ACC112 (cell line): ENCODE measurements around the gene DPH1.
"Not testable (repeated sequence)": the region's sequence is repeated elsewhere in the genome, so short reads cannot be mapped to it uniquely, and the experiment has no call there.

Source experiments
- H2AFZ ChIP-seq: fragments of 200-600 bp; sonication (generic); one replicate; pipeline ENCODE4 v1.6.0; 2017; ENCODE audit warnings: antibody characterized with exemption, low read length; ENCODE audit not compliant: unreplicated experiment
- H3K27ac ChIP-seq: fragments of 200-600 bp; sonication (generic); 2 replicates; pipeline ENCODE4 v1.5.1; 2014; ENCODE audit warnings: low read depth, mild to moderate bottlenecking, antibody characterized with exemption, low read length, moderate library complexity
- H3K27me3 ChIP-seq: fragments of 200-600 bp; sonication (generic); 2 replicates; pipeline ENCODE4 v1.6.1; 2014; ENCODE audit warnings: mild to moderate bottlenecking, antibody characterized with exemption, low read length, moderate library complexity, mixed read lengths; ENCODE audit not compliant: insufficient read depth
- H3K36me3 ChIP-seq: fragments of 200-600 bp; sonication (generic); 2 replicates; pipeline ENCODE4 v1.6.1; 2016; ENCODE audit warnings: mild to moderate bottlenecking, antibody characterized with exemption, low read length, moderate library complexity, mixed read lengths; ENCODE audit not compliant: insufficient read depth
- H3K4me1 ChIP-seq: fragments of 200-600 bp; sonication (generic); one replicate; pipeline ENCODE4 v1.6.1; 2016; ENCODE audit warnings: low read length, mixed read lengths; ENCODE audit not compliant: insufficient read depth, unreplicated experiment, control insufficient read depth
- H3K4me3 ChIP-seq: fragments of 200-600 bp; sonication (generic); 2 replicates; pipeline ENCODE4 v1.5.1; 2014; ENCODE audit warnings: mild to moderate bottlenecking, low read depth, low read length
- H3K79me2 ChIP-seq: fragments of 200-600 bp; sonication (generic); one replicate; pipeline ENCODE4 v1.6.0; 2016; ENCODE audit warnings: low read length; ENCODE audit not compliant: control insufficient read depth, unreplicated experiment, insufficient read depth

DPH1 gene

GRCh38 chr17:2009737-2010136 is 20.2 kb upstream of the DPH1 start:
- Histone ChIP-seq H3K36me3 (no peaks in the 10 kb centered on the region), H2AFZ (no peak overlapping the region), H3K27ac (no peak overlapping the region), H3K4me3 (no peak overlapping the region), H3K4me1 (peaks cover 10% of the 10 kb centered on the region), H3K79me2 (no peaks in the 10 kb centered on the region), H3K27me3 (no peaks in the 10 kb centered on the region)

DNA sequence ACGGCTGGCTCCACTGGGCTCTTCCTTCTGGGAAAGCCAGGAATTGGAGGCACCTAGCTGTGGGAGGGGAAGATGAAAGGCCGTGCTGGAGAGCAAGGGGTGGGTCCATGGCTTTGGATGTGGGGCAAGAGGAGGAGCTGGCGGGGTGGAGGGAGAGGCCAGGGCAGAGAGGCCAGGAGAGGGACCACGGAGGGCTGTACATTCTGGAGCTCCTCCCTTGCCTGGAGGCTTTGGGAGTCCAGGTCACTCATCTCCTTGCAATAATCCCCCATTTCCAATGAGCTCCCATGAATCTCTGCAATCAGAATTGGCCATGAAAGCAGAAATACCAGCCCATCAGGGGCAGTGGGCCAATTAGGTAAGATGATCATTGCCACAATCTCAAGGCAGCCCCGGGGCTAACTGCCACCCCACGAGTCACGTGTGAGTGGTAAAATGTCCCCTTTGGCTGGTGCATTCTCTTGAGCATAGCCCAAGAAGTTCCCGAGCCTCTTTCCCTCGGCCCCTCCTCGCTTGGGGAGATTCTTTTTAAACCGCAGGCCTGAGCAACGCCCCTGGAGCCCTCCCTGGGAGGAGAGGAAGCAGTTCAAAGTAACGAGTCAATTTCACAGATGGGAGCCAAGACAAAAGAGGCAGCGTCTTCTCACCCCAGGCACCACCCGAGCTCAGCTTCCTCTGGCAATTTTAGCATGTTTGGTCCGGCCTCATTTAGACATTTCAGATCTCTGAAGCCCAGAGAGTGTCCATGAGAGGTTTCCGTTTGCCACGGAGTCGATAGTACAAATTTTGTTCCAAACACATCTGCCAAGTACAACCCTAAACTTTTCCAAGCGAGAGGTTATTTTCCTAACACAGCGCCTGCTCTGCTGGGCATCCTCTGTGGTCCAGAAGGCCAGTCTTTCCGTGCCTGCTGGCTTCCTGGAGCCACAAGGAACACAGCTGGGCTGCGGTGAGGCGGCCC is 18.3 kb upstream of the DPH1 start:
- H3K79me2 ChIP-seq, result no peaks in the 10 kb centered on the region
- H2AFZ ChIP-seq, result peak overlapping the region; percentile 47
- H3K4me3 ChIP-seq, result no peak overlapping the region
- peaks cover 10% of the 10 kb centered on the region for H3K4me1 ChIP-seq
- no peaks in the 10 kb centered on the region for H3K36me3 ChIP-seq
- H3K27me3 ChIP-seq, result no peaks in the 10 kb centered on the region
- H3K27ac ChIP-seq, result no peak overlapping the region

DNA sequence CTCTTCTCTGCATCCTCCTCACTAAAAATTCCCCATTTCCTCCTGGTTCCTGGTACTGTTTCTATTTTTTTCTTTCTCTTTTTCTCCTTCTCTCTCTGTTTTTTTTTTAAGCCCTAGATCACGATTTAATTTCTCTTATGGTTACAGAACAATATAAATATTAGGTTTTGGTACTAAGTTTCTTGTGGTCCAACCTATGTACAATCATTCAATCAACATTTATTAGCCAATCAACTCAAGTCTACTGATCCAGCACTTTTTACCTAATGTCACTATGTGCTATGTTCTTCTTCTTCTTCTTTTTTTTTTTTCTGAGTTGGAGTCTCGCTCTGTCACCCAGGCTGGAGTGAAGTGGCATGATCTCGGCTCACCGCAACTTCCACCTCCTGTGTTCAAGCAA is 17.5 kb upstream of the DPH1 start:
- peaks cover 4% of the 10 kb centered on the region; the same call in 1 of the 2 replicates for H3K27me3 ChIP-seq
- peak overlapping the region; percentile 47 for H2AFZ ChIP-seq
- H3K4me3 ChIP-seq, result no peak overlapping the region
- peaks cover 10% of the 10 kb centered on the region for H3K4me1 ChIP-seq
- no peaks in the 10 kb centered on the region for H3K36me3 ChIP-seq
- H3K27ac ChIP-seq, result no peak overlapping the region
- H3K79me2 ChIP-seq, result no peaks in the 10 kb centered on the region

DNA sequence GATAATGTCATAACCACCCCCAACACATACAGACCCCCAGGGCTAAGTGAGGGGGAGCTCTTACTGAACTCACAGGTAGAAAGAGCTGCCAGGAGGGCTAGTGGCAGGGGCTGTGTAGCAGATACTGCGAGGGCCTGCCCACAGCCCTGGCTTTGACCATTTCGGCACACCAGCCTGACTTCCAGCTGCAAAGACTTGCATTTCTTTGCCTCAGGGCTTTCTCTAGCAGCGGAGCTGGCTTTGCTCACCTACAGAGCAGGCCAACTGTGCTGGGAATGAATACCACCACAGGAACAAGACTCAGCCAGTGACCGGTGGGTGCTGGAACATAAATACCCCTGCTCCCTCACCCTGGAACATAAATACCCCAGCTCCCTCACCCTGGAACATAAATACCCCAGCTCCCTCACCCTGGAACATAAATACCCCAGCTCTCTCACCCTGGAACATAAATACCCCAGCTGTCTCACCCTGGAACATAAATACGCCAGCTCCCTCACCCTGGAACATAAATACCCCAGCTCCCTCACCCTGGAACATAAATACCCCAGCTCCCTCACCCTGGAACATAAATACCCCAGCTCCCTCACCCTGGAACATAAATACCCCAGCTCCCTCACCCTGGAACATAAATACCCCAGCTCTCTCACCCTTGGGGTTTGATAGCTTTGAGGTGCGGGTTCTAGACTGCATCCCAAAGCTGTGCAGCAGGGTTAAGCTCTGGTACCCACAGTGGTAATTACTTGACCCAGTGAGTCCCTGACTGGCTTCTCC is 16.5 kb upstream of the DPH1 start:
- not testable (repeated sequence) for H3K27ac ChIP-seq, H3K27me3 ChIP-seq, H3K4me3 ChIP-seq

GRCh38 chr17:2013994-2014317 is 16.0 kb upstream of the DPH1 start:
- Histone ChIP-seq H3K79me2 (no peaks in the 10 kb centered on the region), H3K4me1 (peaks cover 10% of the 10 kb centered on the region), H3K36me3 (no peaks in the 10 kb centered on the region), H2AFZ (no peak overlapping the region), H3K27me3 (peaks cover 13% of the 10 kb centered on the region), H3K4me3 (no peak overlapping the region), H3K27ac (no peak overlapping the region)

More for the DNA sequence above, 16.5 kb upstream of the DPH1 start:
- H3K4me1 ChIP-seq, H3K36me3 ChIP-seq, H3K79me2 ChIP-seq, H2AFZ ChIP-seq: not testable (repeated sequence)

DNA sequence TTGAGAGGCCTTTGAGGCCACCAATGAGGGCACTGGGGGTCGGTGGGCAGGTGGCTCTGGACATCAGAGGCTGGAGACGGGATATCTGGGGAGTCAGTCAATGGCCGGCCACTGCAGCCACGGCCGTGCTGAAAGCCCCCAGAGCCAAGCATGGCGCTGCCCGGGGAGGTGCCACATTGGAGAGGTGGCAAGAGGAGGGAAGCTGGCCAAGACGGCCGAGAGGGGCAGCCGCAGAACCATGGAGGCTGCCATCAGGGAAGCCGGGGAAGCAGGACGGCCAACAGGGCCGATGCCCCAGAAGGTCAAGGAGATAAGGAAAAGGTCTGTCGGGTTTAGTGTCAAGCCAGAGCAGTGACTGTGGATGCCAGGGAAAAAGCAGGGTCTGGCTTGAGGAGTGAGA is 14.6 kb upstream of the DPH1 start:
- H3K27ac ChIP-seq, result no peak overlapping the region
- H3K36me3 ChIP-seq, result no peaks in the 10 kb centered on the region
- peaks cover 26% of the 10 kb centered on the region for H3K27me3 ChIP-seq
- H3K79me2 ChIP-seq, result no peaks in the 10 kb centered on the region
- no peak overlapping the region for H2AFZ ChIP-seq
- peaks cover 10% of the 10 kb centered on the region for H3K4me1 ChIP-seq
- H3K4me3 ChIP-seq, result no peak overlapping the region

- no peak overlapping the region for H3K4me3 ChIP-seq
- peaks cover 6% of the 10 kb centered on the region for H3K4me1 ChIP-seq
- H3K27ac ChIP-seq, result no peak overlapping the region
- H3K27me3 ChIP-seq, result peaks cover 35% of the 10 kb centered on the region
- H2AFZ ChIP-seq, result no peak overlapping the region
- H3K36me3 ChIP-seq, result no peaks in the 10 kb centered on the region
- no peaks in the 10 kb centered on the region for H3K79me2 ChIP-seq
Measured at GRCh38 chr17:2016494-2016893, 13.5 kb upstream of the DPH1 start.

DNA sequence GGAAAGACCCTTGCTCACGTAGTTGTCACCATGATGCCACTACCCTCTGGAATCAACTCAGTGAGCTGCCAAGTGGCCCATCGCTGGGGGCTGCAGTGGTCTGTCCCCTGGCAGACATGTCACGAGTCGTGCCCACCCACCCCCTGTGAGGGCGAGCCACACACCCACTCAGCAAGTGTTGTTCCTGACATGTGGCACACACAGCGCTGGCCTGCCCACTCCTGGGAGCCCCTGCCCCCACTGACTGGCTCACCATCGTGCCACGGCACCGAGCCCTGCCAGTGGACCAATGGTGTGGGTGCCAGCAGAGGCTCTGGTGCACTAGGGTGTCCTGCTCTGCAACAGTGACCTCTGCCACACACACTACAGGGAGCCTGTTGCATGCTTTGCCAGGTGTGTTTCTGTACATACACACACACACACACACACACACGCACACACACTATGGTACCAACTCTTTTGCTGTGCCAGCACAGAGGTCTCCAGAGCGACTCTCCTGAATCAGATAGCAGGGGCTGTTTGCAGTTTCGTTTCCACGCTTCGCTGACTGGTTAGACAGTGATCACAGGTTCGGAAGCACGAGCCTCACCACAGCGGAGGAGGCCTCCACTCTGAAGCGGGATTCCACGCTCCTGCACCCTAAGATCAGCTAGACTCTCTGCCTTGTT is 12.5 kb upstream of the DPH1 start:
- Histone ChIP-seq H3K4me1 (no peaks in the 10 kb centered on the region), H2AFZ (no peak overlapping the region), H3K27me3 (peaks cover 38% of the 10 kb centered on the region), H3K79me2 (no peaks in the 10 kb centered on the region), H3K4me3 (no peak overlapping the region), H3K36me3 (no peaks in the 10 kb centered on the region), H3K27ac (no peak overlapping the region)

GRCh38 chr17:2018716-2019510 is 11.0 kb upstream of the DPH1 start:
- Histone ChIP-seq H2AFZ (no peak overlapping the region), H3K27me3 (peaks cover 52% of the 10 kb centered on the region), H3K79me2 (no peaks in the 10 kb centered on the region), H3K4me3 (no peak overlapping the region), H3K36me3 (no peaks in the 10 kb centered on the region), H3K27ac (no peak overlapping the region), H3K4me1 (no peaks in the 10 kb centered on the region)

- Histone ChIP-seq H3K4me1 (peaks cover 3% of the 10 kb centered on the region), H3K79me2 (no peaks in the 10 kb centered on the region), H3K27ac (no peak overlapping the region), H3K36me3 (no peaks in the 10 kb centered on the region), H2AFZ (no peak overlapping the region), H3K27me3 (peaks cover 60% of the 10 kb centered on the region), H3K4me3 (no peak overlapping the region)
Measured at GRCh38 chr17:2019723-2020122, 10.2 kb upstream of the DPH1 start.
